Right cardiac atrium (tissue), 5 donors: Measurements from ENCODE around the gene CFAP97D2. TPM values are rescaled to one million over a fixed set of nuclear protein-coding genes. Genes with fewer than 3 reads are reported as not detected.
"Not testable (repeated sequence)": the region's sequence is repeated elsewhere in the genome, so short reads cannot be mapped to it uniquely, and the experiment has no call there.

Source experiments
- ATAC-seq, 2 donors: fragments of 200-7000 bp; cut with Tn5 transposase; one replicate each; pipeline versions ENCODE4 v1.8.0 to v1.9.1; 2020; ENCODE audit warnings: moderate library complexity in 2 of 2, mild to moderate bottlenecking in 1 of 2
- DNase-seq, 3 donors: peaks; one replicate each; pipeline ENCODE4 v3.0.0-alpha.2; 2020
- H3K27ac ChIP-seq: one replicate; pipeline ENCODE4 v1.5.1; 2013; ENCODE audit warnings: mild to moderate bottlenecking, low read length, control low read depth, moderate library complexity
- H3K27me3 ChIP-seq: one replicate; pipeline ENCODE4 v1.6.1; 2013; ENCODE audit not compliant: control insufficient read depth, insufficient read depth
- H3K4me1 ChIP-seq: one replicate; pipeline ENCODE4 v1.6.1; 2013; ENCODE audit warnings: low read length; ENCODE audit not compliant: control insufficient read depth, insufficient read depth
- H3K4me3 ChIP-seq: one replicate; pipeline ENCODE4 v1.5.1; 2013; ENCODE audit warnings: low read length, control low read depth
- H3K9me3 ChIP-seq: one replicate; pipeline ENCODE4 v1.6.1; 2013; ENCODE audit warnings: low read length; ENCODE audit not compliant: control insufficient read depth
- WGBS: extraction: QIAGEN DNeasy Blood & Tissue Kit; methylation state at CpG from one replicate; pipeline ENCODE4 v1.1.7; 2013; 5-methylcytosine and 5-hydroxymethylcytosine counted together
- intact Hi-C, 4 donors: fragments of 100-400 bp; cut with DNase I; formaldehyde crosslinking; loops; one replicate each; pipeline versions ENCODE4 v1.11.0 to v1.14.0; 2022 to 2023
- polyA plus RNA-seq: library from polyadenylated mRNA; stranded (reverse); fragments of 200-250 nt; gene quantifications from one replicate; pipeline ENCODE4 v1.2.3, GENCODE V29; 2013
- total RNA-seq, 4 donors: library from RNA; stranded (reverse); fragmentation: NEBNext Ultra II Directional; extraction: Animal tissue kit (Norgen Biotek cat#: 25700); gene quantifications; one replicate each; pipeline ENCODE4 v1.2.1, GENCODE V29; 2021
- donor health status: healthy with polysubstance abuse.
- donor health status: DM: no; HTN: yes; CAD: no.
- donor health status: DM: no; HTN: no; CAD: no.
- donor health status: DM: no; HTN: yes; CAD: no; lungs with severe emphysema.
- donor health status: DM: yes; HTN: yes; CAD: no.

CFAP97D2 gene
- total and polyA plus RNA-seq, 5 donors: not detected

- intact Hi-C loops: no loop called here
- peak in 1 of 3 donors; percentile 68 for DNase-seq
- WGBS: 48% methylated on average over 20 of the region's 20 CpGs
- no peaks in the 10 kb centered on the region for H3K4me1 ChIP-seq
- H3K9me3 ChIP-seq: no peaks in the 10 kb centered on the region
- H3K27ac ChIP-seq: no peak overlapping the region
- peak; percentile 66 to 67 for ATAC-seq
- H3K4me3 ChIP-seq: no peak overlapping the region
- H3K27me3 ChIP-seq: no peaks in the 10 kb centered on the region
Measured at GRCh38 chr13:114152831-114153371, 26.2 kb upstream of the CFAP97D2 start.

GRCh38 chr13:114153485-114154080 is 25.5 kb upstream of the CFAP97D2 start:
- Histone ChIP-seq H3K4me3 (no peak overlapping the region), H3K27ac (no peak overlapping the region), H3K9me3 (no peaks in the 10 kb centered on the region), H3K27me3 (no peaks in the 10 kb centered on the region), H3K4me1 (no peaks in the 10 kb centered on the region)
- ATAC-seq (no peak), DNase-seq (no peak)
- intact Hi-C loops: no loop called here
- WGBS: 97% methylated on average over 6 of the region's 6 CpGs

- WGBS: 87% methylated on average over 9 of the region's 9 CpGs
- intact Hi-C loops: no loop called here
- H3K4me1 ChIP-seq: no peaks in the 10 kb centered on the region
- no peak overlapping the region for H3K27ac ChIP-seq
- no peak overlapping the region for H3K4me3 ChIP-seq
- no peaks in the 10 kb centered on the region for H3K9me3 ChIP-seq
- ATAC-seq (no peak), DNase-seq (no peak)
- no peaks in the 10 kb centered on the region for H3K27me3 ChIP-seq
Measured at GRCh38 chr13:114154476-114154875, 24.6 kb upstream of the CFAP97D2 start.

GRCh38 chr13:114155320-114155719 is 23.7 kb upstream of the CFAP97D2 start:
- intact Hi-C loops: no loop called here
- H3K27me3 ChIP-seq: no peaks in the 10 kb centered on the region
- no peak overlapping the region for H3K27ac ChIP-seq
- WGBS: 73% methylated on average over 3 of the region's 3 CpGs
- H3K4me1 ChIP-seq: no peaks in the 10 kb centered on the region
- DNase-seq (no peak), ATAC-seq (no peak)
- H3K9me3 ChIP-seq: no peaks in the 10 kb centered on the region
- no peak overlapping the region for H3K4me3 ChIP-seq

- no peaks in the 10 kb centered on the region for H3K27me3 ChIP-seq
- no peaks in the 10 kb centered on the region for H3K4me1 ChIP-seq
- ATAC-seq (no peak), DNase-seq (no peak)
- H3K9me3 ChIP-seq: no peaks in the 10 kb centered on the region
- intact Hi-C loops: no loop called here
- H3K4me3 ChIP-seq: no peak overlapping the region
- 64% methylated on average over 19 of the region's 19 CpGs for whole genome bisulfite sequencing
- H3K27ac ChIP-seq: no peak overlapping the region
Measured at GRCh38 chr13:114155926-114156883, 22.9 kb upstream of the CFAP97D2 start.

GRCh38 chr13:114157869-114158495 is 21.1 kb upstream of the CFAP97D2 start:
- Histone ChIP-seq H3K4me3 (no peak overlapping the region), H3K27ac (no peak overlapping the region), H3K9me3 (no peaks in the 10 kb centered on the region), H3K4me1 (peaks cover 4% of the 10 kb centered on the region), H3K27me3 (no peaks in the 10 kb centered on the region)
- no peak for DNase-seq
- intact Hi-C loops: no loop called here
- no peak for ATAC-seq
- 74% methylated on average over 11 of the region's 11 CpGs for WGBS

GRCh38 chr13:114158869-114159666 is 20.0 kb upstream of the CFAP97D2 start:
- H3K27me3 ChIP-seq, H3K4me3 ChIP-seq, H3K27ac ChIP-seq, ATAC-seq, H3K9me3 ChIP-seq, DNase-seq, intact Hi-C loops, H3K4me1 ChIP-seq: not testable (repeated sequence)
- WGBS: 93% methylated on average over 13 of the region's 13 CpGs

GRCh38 chr13:114161028-114161556 is 18.0 kb upstream of the CFAP97D2 start:
- Histone ChIP-seq H3K27ac (no peak overlapping the region), H3K4me3 (no peak overlapping the region), H3K27me3 (no peaks in the 10 kb centered on the region), H3K4me1 (peaks cover 4% of the 10 kb centered on the region), H3K9me3 (no peaks in the 10 kb centered on the region)
- intact Hi-C loops: no loop called here
- no peak for DNase-seq
- ATAC-seq: no peak
- 93% methylated on average over 47 of the region's 47 CpGs for WGBS

GRCh38 chr13:114161644-114162532 is 17.2 kb upstream of the CFAP97D2 start:
- Histone ChIP-seq H3K9me3 (no peaks in the 10 kb centered on the region), H3K27ac (no peak overlapping the region), H3K4me1 (peaks cover 7% of the 10 kb centered on the region), H3K4me3 (no peak overlapping the region), H3K27me3 (no peaks in the 10 kb centered on the region)
- ATAC-seq (peak; percentile 74 to 76), DNase-seq (peak; percentile 56 to 84 (median 73))
- WGBS: 24% methylated on average over 32 of the region's 32 CpGs
- intact Hi-C loops: no loop called here
